ENCODE results near the gene SLC2A1. TPM values are rescaled to one million over a fixed set of nuclear protein-coding genes. Genes with fewer than 3 reads are reported as not detected.
"Not testable (repeated sequence)": the region's sequence is repeated elsewhere in the genome, so short reads cannot be mapped to it uniquely, and the experiment has no call there.

Gene SLC2A1
- total RNA-seq, 1 donor from 2014 or later, result 1,905 TPM

DNA sequence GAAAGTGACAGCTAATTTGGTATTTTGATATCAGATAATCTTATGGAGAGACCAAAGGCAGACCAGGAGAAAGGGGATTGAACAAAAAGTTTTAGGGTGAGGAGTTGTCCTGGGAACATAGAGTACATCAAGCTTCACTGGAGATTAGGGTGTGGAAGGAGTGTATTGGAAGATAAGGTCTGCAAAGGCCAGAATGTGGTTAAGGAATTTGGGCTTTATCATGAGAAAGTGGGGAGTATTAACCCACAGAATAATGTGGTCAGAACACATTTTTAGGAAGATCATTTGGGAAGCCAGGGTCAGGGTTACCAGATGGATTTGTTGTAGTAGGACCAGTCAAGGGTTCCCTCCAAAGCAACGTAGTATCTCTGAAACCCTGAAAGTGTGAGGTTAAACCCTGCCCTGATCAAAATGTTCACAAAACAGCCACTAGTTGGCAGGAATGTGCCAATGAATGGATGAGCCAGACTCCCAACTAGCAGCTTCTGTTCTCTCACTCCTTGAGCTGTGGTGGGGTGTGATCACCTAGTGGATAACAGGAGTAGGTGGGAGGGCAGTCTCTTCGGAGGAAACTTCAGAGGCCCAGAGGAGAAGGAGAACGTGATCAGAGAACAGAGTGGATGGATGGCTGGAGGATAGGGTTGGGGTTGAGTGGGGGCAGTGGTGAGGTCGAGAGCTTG lies 35.8 kb downstream of the SLC2A1 start:
- H3K27me3 ChIP-seq (ENCODE audit: control insufficient read depth, insufficient read depth, low read length), result no peaks in the 10 kb centered on the region
- DNase-seq (ENCODE audit: low read depth) (peak; percentile 77), FAIRE-seq (no peak)
- peaks cover 8% of the 10 kb centered on the region for H3K36me3 ChIP-seq (ENCODE audit: control insufficient read depth, insufficient read depth, low read length)
- no peak overlapping the region for H3K4me3 ChIP-seq (ENCODE audit: low read depth, low read length)
- TF ChIP-seq, protein P1, sequence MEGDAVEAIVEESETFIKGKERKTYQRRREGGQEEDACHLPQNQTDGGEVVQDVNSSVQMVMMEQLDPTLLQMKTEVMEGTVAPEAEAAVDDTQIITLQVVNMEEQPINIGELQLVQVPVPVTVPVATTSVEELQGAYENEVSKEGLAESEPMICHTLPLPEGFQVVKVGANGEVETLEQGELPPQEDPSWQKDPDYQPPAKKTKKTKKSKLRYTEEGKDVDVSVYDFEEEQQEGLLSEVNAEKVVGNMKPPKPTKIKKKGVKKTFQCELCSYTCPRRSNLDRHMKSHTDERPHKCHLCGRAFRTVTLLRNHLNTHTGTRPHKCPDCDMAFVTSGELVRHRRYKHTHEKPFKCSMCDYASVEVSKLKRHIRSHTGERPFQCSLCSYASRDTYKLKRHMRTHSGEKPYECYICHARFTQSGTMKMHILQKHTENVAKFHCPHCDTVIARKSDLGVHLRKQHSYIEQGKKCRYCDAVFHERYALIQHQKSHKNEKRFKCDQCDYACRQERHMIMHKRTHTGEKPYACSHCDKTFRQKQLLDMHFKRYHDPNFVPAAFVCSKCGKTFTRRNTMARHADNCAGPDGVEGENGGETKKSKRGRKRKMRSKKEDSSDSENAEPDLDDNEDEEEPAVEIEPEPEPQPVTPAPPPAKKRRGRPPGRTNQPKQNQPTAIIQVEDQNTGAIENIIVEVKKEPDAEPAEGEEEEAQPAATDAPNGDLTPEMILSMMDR (IDR thresholded peaks at IDR 0.05; ENCODE audit: insufficient read depth, low read length, severe bottlenecking), result peak; percentile 78

GRCh38 chr1:42921769-42922168 lies 36.9 kb downstream of the SLC2A1 start:
- no peaks in the 10 kb centered on the region for H3K36me3 ChIP-seq (ENCODE audit: control insufficient read depth, insufficient read depth, low read length)
- DNase-seq (ENCODE audit: low read depth), result no peak
- no peak for FAIRE-seq
- H3K27me3 ChIP-seq (ENCODE audit: control insufficient read depth, insufficient read depth, low read length), result no peaks in the 10 kb centered on the region
- no peak overlapping the region for H3K4me3 ChIP-seq (ENCODE audit: low read depth, low read length)
- TF ChIP-seq, protein P1 (IDR thresholded peaks at IDR 0.05; ENCODE audit: insufficient read depth, low read length, severe bottlenecking), result no peak

DNA sequence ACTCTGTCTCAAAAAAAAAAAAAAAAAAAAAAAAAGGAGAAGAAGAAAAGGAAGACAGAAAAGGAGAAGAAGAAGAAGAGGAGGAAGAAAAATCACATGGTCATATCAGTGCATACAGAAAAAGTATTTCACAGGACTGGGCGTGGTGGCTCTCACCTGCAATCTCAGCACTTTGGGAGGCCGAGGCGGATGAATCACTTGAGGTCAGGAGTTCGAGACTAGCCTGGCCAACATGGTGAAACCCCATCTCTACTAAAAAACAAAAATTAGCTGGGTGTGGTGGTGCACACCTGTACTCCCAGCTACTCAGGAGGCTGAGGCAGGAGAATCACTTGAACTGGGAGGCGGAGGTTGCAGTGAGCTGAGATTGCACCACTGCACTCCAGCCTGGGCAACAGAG lies 39.0 kb downstream of the SLC2A1 start:
- not testable (repeated sequence) for H3K36me3 ChIP-seq (ENCODE audit: control insufficient read depth, insufficient read depth, low read length); DNase-seq (ENCODE audit: low read depth); H3K27me3 ChIP-seq (ENCODE audit: control insufficient read depth, insufficient read depth, low read length); H3K4me3 ChIP-seq (ENCODE audit: low read depth, low read length); FAIRE-seq

DNA sequence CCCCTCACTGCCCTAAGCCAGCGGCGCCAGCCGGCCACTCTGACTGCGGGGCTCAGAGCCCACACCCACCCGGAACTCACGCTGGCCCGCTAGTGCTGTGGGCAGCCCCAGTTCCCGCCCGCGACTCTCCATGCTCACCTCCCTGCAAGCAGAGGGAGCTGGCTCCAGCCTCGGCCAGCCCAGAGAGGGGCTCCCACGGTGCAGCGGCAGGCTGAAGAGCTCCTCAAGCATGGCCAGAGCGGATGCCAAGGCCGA lies 41.5 kb downstream of the SLC2A1 start:
- TF ChIP-seq, protein P1 (IDR thresholded peaks at IDR 0.05; ENCODE audit: insufficient read depth, low read length, severe bottlenecking), result no peak
- Histone ChIP-seq H3K4me3 (ENCODE audit: low read depth, low read length) (no peak overlapping the region), H3K36me3 (ENCODE audit: control insufficient read depth, insufficient read depth, low read length) (no peaks in the 10 kb centered on the region), H3K27me3 (ENCODE audit: control insufficient read depth, insufficient read depth, low read length) (no peaks in the 10 kb centered on the region)
- FAIRE-seq (no peak), DNase-seq (ENCODE audit: low read depth) (no peak)

- Histone ChIP-seq H3K27me3 (ENCODE audit: control insufficient read depth, insufficient read depth, low read length) (no peaks in the 10 kb centered on the region), H3K36me3 (ENCODE audit: control insufficient read depth, insufficient read depth, low read length) (no peaks in the 10 kb centered on the region), H3K4me3 (ENCODE audit: low read depth, low read length) (no peak overlapping the region)
- FAIRE-seq (no peak), DNase-seq (ENCODE audit: low read depth) (no peak)
- TF ChIP-seq, protein P1 (IDR thresholded peaks at IDR 0.05; ENCODE audit: insufficient read depth, low read length, severe bottlenecking), result no peak
Observed at GRCh38 chr1:42915456-42915855, 43.2 kb downstream of the SLC2A1 start.

DNA sequence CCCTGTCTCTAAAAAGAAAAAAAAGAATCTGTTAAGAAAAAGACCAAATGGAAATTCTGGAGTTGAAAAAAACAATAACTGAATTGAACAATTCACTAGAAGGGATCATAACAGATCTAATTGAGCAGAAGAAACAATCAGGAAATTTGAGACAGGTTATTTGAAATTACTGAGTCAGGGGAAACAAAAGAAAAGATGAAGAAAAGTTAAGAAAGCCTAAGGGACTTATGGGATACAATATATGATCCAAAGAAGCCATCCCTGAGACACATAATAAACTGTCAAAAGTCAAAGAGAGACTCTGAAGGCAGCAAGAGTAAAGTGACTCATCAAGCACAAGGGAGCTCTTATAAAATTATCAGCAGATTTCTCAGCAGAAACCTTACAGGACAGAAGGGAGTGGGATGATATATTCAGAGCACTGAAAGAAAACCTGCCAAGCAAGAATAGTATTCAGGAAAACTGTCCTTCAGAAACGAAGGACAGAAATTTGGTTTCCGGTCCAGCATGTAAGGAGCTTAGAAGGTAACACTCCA lies 44.5 kb downstream of the SLC2A1 start:
- H3K27me3 ChIP-seq (ENCODE audit: control insufficient read depth, insufficient read depth, low read length), result no peaks in the 10 kb centered on the region
- H3K4me3 ChIP-seq (ENCODE audit: low read depth, low read length), result no peak overlapping the region
- TF ChIP-seq, protein P1 (IDR thresholded peaks at IDR 0.05; ENCODE audit: insufficient read depth, low read length, severe bottlenecking), result no peak
- DNase-seq (ENCODE audit: low read depth) (peak; percentile 47), FAIRE-seq (no peak)
- no peaks in the 10 kb centered on the region for H3K36me3 ChIP-seq (ENCODE audit: control insufficient read depth, insufficient read depth, low read length)
